Activated CD4-positive, alpha-beta T cell treated with anti-CD3 and anti-CD28 coated beads, Interleukin-10, Interleukin-2, amounts not matched to agents 100 ng/mL and 50 ng/mL, durations not matched to agents 16 hours and 8 hours (primary cell): ENCODE measurements around the gene SMIM1.

Experiments used
- DNase-seq: peaks from one replicate; pipeline ENCODE4 v3.0.0-alpha.2; 2020

Gene SMIM1

DNA sequence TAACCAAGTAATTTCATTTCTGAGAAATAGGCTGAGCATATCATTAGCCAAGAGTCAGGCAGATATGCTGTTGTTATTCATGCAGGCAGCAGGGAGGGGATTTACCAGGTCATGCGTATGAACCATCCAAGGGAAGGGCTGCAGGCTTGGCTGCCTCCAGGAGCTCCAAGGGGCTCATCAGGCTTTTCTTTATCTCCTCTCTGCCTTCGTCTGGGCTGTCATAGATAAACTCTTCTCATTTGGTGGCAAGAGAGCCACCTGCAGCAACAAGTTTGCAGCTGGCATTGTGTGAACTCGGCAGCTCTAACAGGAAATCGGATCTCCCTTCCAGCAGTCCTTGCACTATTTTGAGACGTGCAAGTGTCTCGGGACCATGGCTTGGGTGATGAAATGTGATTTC is 12.8 kb upstream of the SMIM1 start:
- DNase-seq, result no peak

- no peak for DNase-seq
Observed at GRCh38 chr1:3761296-3762010, 11.1 kb upstream of the SMIM1 start.

DNA sequence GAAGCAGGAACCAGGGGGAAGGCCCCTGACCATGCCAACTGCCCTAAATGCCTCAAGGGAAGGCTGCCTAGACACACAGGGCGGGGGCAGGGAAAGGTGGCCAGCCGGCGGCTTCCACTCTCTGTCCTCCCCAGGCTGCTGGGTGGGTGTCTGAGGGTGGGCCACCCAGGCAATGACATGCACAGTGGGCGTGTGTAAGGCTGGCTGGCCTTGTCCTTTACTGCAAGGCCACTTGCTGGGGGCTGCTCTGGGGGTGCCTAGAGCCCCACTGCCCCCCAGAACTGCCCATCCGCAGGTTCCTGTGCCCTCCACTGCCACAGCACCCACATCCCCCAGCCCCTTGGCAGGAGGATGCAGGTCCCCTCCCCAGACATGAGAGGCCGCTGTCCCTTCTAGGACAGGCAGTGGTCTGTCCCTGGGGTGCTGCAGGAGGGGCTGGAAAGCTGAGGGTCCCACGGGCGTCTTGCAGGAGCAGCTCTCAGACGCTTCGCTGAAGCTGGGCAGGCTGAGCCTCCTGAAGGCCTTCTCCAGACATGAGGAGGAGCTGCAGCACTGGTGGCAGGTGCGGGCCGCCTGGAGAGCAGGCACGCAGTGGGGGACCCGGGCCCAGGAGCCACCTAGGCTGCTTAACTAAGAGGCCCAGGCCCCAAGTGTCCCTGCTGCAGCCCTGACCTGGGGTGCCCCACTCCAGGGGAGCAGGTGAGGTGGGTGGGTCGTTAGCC is 10.2 kb upstream of the SMIM1 start:
- no peak for DNase-seq

DNA sequence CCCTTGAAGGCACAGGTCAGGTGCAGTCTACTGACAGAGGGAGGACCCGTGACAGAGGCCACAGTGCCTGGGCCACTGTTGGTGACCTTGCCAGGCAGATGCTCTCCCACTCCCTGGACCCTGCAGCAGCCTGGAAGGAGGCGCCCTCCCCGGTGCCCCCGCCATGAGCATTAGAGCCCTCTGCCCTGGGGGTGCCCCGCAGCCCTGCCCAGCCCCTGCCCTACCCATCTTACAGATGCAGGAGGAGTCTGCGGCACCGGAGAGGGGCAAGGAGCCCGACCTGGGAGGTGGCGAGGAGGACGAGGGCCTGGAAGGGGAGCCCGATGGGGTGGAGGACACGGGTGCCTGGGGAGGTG is 9.7 kb upstream of the SMIM1 start:
- DNase-seq, result no peak

GRCh38 chr1:3763351-3764125 is 9.0 kb upstream of the SMIM1 start:
- no peak for DNase-seq

DNA sequence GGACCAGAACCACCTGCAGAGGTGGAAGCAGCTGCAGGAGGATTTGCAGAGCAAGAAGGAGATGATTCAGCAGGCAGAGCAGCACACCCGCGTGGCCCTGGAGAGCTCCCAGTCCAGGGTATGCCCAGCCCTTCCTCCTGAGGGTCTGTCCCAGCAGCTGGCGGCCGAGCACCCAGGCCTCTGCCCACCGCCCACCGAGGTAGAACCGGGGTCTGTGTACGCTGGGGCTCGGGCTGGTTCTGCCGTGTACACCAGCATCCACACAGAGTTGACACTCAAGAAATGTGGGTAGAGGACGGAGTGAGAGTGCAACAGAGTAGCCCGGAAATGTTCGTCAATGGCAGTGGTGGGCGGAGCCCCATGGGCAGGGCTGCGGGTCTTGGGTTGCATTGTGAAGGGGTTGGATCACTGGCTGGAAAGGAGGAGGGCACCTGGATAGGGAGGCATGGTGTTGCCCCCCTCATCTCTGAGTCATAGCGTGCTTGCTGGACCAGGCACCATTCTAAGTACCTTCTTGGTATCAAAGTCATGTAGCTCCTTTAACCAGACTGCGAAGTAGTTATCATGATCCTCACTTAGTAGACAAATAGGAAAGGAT is 5.1 kb upstream of the SMIM1 start:
- DNase-seq, result no peak

GRCh38 chr1:3768811-3769390 is 3.6 kb upstream of the SMIM1 start:
- DNase-seq, result no peak

GRCh38 chr1:3770047-3770765 is 2.3 kb upstream of the SMIM1 start:
- no peak for DNase-seq

- no peak for DNase-seq
Observed at GRCh38 chr1:3771108-3772026, 1.2 kb upstream of the SMIM1 start.

GRCh38 chr1:3772027-3772714 is 378 bp upstream of the SMIM1 start:
- DNase-seq, result peak; percentile 91

DNA sequence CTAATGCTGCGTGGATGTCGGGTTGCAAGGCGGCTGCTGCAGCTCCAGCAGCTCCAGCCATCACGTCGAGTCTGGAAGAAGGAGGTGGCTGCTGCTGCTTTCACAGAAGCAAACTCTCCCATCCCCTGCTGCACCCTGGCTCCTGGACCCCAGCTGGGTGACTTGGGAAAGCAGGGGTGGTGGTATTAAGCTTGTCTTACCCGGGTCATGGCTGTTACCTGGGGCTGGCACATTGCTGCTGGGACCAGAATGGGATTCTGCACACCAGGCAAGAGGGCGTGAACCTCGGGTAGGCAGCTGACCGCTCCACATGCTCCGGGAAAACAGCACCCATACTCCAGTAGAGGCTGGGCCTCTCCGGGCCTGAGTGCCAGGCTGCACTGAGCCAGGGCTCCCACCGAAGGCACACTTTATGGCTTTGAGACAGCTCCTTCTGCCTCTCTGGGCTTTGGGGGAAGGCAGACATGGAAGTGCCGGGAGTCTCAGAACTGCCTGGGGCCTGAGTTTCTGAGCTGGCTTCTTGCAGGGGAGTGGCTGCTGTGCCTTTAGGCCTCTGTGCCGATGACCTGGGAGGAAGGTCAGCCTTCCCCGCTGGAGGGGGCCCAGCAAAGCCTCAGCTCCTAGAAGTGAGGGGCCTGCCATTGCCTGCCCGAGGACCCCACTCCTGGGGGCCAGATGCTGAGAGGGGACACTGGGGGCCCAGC is 1.2 kb downstream of the SMIM1 start:
- DNase-seq, result no peak

DNA sequence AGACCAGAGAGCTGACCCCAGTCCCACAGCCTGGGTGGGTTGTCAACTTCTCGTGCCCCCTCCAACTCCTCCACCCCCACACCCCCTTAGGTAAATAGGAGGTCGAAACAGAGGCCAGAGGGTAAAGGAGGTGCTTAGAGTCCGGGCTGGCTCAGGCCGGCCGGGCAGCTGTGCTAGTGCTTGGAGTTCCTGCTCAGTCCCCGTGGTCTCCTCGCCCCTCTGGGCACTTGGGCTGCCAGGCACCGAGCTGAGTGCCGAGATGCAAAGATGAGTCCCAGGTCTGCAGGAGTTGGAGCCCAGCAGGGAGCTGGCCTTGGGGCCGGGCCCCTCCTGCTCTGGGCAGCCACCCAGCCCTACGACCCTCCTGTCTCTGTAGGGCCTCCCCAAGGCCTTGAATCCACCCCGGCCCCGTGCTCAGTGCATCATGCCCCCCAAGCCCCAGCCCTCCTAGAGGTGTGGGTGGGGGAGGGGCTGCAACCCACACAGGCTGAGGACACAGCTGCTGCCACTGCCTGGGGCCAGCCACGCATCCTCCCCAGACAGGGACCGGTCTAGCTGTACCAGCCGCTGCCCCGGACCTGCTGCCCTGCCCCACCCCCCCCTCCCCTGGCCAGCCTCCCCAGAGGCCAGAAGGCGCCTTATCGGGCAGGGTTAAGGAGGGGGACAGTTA is 1.9 kb downstream of the SMIM1 start:
- no peak for DNase-seq

- DNase-seq, result no peak
Observed at GRCh38 chr1:3774946-3775489, 2.5 kb downstream of the SMIM1 start.

DNA sequence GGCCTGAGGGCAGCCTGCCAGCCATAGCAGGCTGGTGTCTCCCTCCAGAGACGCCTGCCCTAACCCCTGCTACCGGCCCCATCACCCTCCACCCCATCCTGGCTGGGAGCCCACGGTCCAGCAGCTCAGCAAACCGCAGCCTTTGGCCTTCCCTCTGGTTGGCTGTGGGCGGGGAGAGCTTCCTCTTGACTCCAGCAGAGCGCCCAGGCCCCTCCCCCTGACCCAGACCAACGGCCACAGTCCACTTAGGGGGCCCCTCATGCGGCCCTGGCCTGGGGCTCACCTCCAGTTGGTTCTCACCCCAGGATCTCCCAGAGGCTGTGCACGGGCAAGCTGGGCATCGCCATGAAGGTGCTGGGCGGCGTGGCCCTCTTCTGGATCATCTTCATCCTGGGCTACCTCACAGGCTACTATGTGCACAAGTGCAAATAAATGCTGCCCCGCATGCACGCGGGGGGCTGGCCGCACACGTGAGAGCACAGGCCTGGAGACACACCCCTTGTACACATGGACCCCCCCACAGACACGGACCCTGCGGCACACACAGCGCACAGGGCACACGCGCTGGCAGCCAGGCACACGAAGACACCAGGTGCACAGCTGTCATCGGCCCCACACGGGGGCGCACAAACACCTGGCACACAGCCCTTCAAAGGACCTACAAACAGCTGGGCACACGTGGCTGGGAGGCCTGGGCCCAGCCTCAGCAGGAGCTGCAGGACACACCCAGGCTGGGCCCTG is 3.1 kb downstream of the SMIM1 start:
- peak; percentile 74 for DNase-seq

DNA sequence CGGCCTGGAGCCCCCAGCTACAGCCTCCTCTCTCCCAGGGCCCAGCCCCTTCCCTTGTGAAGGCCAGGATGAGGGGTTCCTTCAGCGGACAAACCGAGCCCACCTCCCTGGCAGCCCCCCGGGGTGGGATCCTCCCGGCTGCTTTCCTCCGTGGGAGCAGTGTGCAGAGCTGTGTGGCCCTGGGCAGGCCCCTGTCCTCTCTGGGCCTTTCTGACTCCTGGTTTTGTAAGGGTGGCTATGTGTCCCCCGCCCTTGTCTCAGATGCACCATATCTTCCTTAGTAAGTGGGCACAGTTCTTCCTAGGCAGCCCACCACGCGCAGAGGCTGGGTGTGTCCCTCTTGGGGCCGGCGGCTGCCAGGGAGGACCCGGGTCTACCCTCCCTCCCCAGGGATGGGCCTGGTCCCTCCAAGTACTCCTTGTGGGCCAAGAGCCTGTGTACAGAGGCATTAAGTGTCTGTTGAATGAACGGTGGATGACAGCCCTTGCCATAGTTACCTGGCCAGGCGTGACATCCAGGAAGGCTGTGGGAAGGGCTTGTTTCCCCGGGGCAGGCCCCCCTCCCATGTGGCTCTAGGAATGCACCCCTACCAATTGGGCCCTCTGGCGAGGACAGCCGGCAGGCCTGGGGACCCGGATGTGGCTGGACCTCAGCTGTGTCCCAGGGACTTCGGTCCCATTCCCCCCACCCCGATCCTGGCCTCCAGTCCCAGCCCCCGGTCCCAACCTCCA is 3.8 kb downstream of the SMIM1 start:
- DNase-seq, result no peak

- no peak for DNase-seq
Observed at GRCh38 chr1:3777078-3777547, 4.6 kb downstream of the SMIM1 start.
